Measurements from ENCODE around the gene PEX14. TPM values are rescaled to one million over a fixed set of nuclear protein-coding genes. Genes with fewer than 3 reads are reported as not detected.

PEX14 gene
- total and polyA plus RNA-seq, 9 of the 15 experiments (the other 6 are each of a cell fraction or from before 2014, with no cell fraction given): 2.6 to 45.7 (median 22.7) TPM

DNA sequence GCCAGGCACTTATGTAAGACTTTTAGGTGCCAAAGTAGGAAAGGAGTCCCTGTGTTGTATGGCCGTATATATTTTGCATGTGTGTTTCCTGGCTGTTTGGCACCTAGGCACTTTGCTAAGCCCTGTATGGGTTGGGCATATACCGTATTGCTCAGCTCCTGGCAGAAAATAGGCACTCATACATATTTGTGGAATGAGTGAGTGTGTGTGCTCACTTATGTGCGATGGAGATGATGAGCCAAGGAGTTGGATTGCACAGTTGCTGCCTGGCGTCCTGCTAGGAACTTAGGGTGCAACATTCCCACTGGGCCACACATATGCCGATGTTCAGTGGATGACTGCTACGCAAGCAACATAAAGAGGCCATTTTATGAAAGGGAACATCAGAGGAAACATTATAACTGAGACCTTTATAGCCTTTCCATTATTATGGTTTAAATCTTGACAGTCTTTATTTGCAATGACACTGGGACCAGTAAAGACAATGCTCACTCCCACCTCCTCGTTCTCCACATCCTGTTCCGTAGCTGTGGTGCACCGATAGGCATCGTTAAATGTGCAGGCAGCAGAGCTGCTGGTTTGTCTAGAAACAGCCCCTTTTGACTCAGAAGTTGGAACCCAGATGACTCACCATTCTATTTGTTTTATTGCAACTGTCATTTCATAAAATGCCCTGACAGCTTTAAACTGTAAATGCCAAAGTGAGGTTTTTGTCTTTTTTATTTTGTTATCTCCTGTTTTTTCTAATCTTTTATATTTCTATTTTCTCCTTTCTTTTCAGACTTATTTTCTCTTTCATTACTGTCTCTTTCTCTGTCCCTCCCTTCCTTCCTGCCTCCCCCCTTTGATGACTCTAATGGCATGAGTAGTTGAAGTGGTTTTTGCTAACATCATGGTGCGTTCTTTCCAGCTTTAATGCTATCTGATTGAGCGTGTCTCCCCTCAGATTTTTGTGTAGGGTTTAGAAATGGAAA lies 36.1 kb downstream of the PEX14 start (continued):
- TF ChIP-seq IRF9 (tag; IDR thresholded peaks at IDR 0.05): no peak
- no peak for TF ChIP-seq CBX1 (IDR thresholded peaks at IDR 0.05; ENCODE audit: low read depth)
- TF ChIP-seq RBM15 (IDR thresholded peaks at IDR 0.05; ENCODE audit: insufficient read depth, low read length): no peak
- TF ChIP-seq ZKSCAN3 (CRISPR knock-in tag; IDR thresholded peaks at IDR 0.05): no peak
- no peak for TF ChIP-seq ZNF280A (IDR thresholded peaks at IDR 0.05; ENCODE audit: low read depth, partially characterized antibody)
- TF ChIP-seq, protein P1, sequence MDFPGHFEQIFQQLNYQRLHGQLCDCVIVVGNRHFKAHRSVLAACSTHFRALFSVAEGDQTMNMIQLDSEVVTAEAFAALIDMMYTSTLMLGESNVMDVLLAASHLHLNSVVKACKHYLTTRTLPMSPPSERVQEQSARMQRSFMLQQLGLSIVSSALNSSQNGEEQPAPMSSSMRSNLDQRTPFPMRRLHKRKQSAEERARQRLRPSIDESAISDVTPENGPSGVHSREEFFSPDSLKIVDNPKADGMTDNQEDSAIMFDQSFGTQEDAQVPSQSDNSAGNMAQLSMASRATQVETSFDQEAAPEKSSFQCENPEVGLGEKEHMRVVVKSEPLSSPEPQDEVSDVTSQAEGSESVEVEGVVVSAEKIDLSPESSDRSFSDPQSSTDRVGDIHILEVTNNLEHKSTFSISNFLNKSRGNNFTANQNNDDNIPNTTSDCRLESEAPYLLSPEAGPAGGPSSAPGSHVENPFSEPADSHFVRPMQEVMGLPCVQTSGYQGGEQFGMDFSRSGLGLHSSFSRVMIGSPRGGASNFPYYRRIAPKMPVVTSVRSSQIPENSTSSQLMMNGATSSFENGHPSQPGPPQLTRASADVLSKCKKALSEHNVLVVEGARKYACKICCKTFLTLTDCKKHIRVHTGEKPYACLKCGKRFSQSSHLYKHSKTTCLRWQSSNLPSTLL (IDR thresholded peaks at IDR 0.05): no peak
- peak; percentile 91 for TF ChIP-seq VEZF1 (CRISPR knock-in tag; IDR thresholded peaks at IDR 0.05)
- TF ChIP-seq SREBF2 (CRISPR knock-in tag; IDR thresholded peaks at IDR 0.05): no peak
- no peak for TF ChIP-seq ZNF778 (CRISPR knock-in tag; IDR thresholded peaks at IDR 0.05)
- TF ChIP-seq BDP1 (IDR thresholded peaks at IDR 0.05; ENCODE audit: insufficient read depth, insufficient read length): no peak
- no peak for TF ChIP-seq SP1 (CRISPR knock-in tag; IDR thresholded peaks at IDR 0.05)
- TF ChIP-seq RAD21 (CRISPR knock-in tag; conservative IDR thresholded peaks at IDR 0.05 in 1 of 2, IDR thresholded peaks at IDR 0.05 in 1 of 2): no peak
- peak; percentile 69 for TF ChIP-seq GABPB1 (CRISPR knock-in tag; IDR thresholded peaks at IDR 0.05)
- no peak for TF ChIP-seq ZNF707 (CRISPR knock-in tag; conservative IDR thresholded peaks at IDR 0.05)
- TF ChIP-seq, protein P2, sequence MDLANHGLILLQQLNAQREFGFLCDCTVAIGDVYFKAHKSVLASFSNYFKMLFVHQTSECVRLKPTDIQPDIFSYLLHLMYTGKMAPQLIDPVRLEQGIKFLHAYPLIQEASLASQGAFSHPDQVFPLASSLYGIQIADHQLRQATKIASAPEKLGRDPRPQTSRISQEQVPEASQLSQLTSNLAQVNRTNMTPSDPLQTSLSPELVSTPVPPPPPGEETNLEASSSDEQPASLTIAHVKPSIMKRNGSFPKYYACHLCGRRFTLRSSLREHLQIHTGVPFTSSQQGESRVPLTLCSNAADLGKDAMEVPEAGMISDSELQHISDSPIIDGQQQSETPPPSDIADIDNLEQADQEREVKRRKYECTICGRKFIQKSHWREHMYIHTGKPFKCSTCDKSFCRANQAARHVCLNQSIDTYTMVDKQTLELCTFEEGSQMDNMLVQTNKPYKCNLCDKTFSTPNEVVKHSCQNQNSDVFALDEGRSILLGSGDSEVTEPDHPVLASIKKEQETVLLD (IDR thresholded peaks at IDR 0.05): peak; percentile 19; the same call in 1 of the 2 replicates
- TF ChIP-seq EZH2 (IDR thresholded peaks at IDR 0.05; ENCODE audit: borderline replicate concordance, low read depth, low read length): no peak
- TF ChIP-seq POU5F1 (IDR thresholded peaks at IDR 0.05; ENCODE audit: borderline replicate concordance, low read depth, low read length, partially characterized antibody): no peak
